GM21528 (cell line): Measurements from ENCODE around the gene DDAH2.

ENCODE experiments used
- ATAC-seq: cut with Tn5 transposase; IDR thresholded peaks from one replicate; pipeline ENCODE4 v1.9.1; 2021; ENCODE audit warnings: mild to moderate bottlenecking, moderate library complexity; ENCODE audit not compliant: unreplicated experiment, low FRiP score

The DDAH2 gene

GRCh38 chr6:31733734-31734133, 4.6 kb upstream of the DDAH2 start:
- ATAC-seq, result no peak

- no peak for ATAC-seq
These were observed 2.9 kb upstream of the DDAH2 start for GRCh38 chr6:31732029-31732428.

DNA sequence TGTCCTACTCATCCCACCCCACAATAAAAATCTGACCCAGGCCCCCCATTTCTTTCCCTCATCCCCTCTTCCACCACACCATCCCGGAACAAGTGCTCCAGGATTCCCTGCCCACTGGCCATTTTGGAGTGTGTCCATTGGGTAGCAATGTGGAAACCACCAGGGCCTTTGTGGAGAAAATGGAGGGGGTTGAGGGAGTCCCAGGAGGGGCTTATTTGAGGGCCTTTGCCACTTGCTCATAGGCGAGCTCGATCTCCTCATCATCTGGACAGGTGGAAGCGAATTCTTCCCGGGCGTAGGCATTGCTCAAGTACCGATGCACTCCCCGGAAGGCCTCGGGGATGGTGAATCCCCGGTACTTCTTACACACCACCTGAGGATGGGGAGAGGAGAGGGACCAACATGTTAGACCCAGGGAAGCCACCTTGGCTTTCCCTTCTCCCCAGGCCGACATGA, 1.6 kb upstream of the DDAH2 start:
- no peak for ATAC-seq

DNA sequence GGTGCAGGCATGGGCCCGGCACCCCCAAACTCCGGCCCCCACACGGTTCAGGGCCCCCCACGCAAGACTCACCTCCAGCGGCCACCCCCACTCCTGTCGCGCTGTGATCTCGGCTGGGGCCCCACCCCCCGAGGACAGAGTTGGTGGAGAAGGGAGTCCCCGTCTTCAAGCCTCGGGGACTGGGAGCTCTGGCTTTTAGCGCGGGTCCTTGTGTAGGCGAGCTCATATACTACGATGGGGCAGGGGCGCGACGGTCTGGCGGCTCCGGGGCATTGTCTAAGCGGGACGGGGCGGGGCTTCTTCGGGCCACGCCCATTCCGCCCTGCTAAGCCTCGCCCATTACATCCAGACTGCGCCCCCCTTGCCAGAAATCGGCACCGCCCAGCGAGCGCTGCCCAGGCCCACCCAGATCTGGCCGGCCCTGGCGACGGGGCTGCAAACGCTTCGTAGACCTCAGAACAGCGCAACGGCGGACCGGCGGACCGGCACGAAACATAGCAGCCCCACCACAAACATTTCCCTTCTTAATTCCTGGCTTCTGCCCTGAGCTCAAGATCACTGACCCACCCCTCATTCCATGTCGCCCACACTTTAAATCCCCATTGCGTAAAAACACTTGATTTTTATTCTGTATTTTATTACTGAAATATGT, 1.0 kb upstream of the DDAH2 start:
- no peak for ATAC-seq

- no peak for ATAC-seq
These were observed 448 bp upstream of the DDAH2 start for GRCh38 chr6:31729515-31729978.

GRCh38 chr6:31727717-31728671, 1.1 kb downstream of the DDAH2 start:
- ATAC-seq, result peak; percentile 9

GRCh38 chr6:31727034-31727716, 1.9 kb downstream of the DDAH2 start:
- peak; percentile 60 for ATAC-seq

- ATAC-seq, result no peak
These were observed 3.4 kb downstream of the DDAH2 start for GRCh38 chr6:31725502-31726350.

GRCh38 chr6:31723980-31724691, 5.0 kb downstream of the DDAH2 start:
- no peak for ATAC-seq

GRCh38 chr6:31723245-31723979, 5.7 kb downstream of the DDAH2 start, which contains the start of gene MPIG6B:
Gene MPIG6B (plus strand): TSS chr6:31723373. CDS start chr6:31723384, 11 bp downstream.
- no peak for ATAC-seq

GRCh38 chr6:31722173-31722572, 6.9 kb downstream of the DDAH2 start:
- no peak for ATAC-seq

DNA sequence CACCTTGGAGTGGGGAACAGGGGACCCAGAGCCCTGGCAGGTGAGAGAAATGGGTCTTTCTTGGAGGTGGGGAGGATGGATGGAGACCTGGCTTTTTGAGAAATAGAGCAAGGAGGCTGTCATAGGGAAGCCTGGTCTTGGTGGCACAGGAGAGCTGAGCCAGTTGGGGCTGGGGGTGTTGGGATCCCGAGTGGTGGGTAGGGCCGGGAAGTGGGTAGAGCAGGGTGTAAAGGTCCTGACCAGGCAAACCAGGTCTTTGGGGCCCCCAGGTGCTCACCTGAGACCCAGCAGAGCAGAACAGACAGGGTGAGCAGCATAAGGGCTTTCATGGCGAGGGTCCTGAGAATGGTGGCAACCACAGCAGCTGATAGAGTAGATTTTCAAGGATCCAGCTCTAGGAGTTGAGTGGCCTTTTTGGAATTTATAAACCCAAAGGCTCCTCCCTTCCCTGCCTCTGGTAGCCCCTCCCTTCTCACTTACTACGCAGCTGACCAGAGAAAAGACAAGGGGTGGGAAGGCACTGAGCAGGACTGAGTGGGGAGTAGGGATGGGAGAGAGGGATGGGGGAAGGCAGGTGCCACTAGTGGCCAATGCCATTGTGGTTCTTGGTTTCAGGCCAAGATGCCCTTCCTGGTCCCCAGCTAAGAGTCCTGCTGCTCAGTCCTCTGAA, 7.6 kb downstream of the DDAH2 start, which contains the start of gene LY6G6C:
Gene LY6G6C, minus strand, starts transcription at position 396 of the 670 bp plus-strand sequence. Its CDS starts 67 bp downstream, at position 329.
- no peak for ATAC-seq

DNA sequence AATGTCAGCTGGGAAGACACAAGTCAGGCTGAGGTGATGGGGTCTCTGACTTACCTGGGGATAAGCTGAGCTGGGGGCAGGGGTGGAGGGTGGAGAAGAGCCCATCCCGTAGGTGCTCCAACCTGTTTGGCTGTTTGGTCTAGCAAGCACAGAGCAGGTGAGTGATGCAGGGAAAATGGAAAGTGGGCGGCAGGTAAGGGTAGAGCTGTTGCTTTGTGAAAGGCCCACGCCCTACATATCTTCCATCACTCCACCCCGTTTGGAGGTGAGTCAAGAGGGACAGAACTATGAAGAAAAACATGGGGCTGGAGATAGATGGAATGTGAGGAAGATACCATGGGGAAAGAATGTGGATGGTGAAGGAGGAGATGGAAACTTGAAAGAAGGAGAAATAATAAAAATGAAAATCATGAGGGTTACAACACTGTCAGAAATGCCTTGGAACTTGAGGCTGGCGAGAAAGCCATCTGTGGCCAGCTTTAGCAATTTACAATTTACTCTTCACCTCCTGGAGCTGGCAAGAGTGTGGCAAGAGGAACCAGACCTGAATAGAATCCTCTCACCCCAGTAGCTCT, 8.8 kb downstream of the DDAH2 start:
- no peak for ATAC-seq

DNA sequence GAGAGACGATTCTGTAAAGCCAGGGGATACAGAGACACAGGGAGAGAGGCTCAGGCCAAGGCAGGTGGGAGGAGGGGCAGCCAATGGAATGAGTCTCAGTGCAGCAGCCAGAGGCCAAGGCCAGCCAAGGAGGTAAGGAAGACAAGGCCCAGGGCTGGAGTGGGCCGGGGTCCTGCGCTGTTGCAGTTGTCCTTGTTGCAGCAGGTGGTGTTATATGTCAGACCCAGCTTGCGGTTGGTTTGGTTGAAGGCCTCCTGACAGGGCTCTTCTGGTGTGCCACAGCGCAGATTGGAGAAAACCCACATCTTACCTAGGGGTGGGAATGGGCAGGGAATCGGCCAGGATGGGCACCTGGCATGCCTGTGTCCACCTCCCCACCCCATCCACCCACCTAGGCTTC, 10.1 kb downstream of the DDAH2 start:
- ATAC-seq, result no peak

GRCh38 chr6:31718265-31718664, 10.8 kb downstream of the DDAH2 start:
- ATAC-seq, result no peak

GRCh38 chr6:31717499-31718222, 11.4 kb downstream of the DDAH2 start:
- no peak for ATAC-seq
